ENCODE measurements around the gene PAX5.

Gene PAX5

DNA sequence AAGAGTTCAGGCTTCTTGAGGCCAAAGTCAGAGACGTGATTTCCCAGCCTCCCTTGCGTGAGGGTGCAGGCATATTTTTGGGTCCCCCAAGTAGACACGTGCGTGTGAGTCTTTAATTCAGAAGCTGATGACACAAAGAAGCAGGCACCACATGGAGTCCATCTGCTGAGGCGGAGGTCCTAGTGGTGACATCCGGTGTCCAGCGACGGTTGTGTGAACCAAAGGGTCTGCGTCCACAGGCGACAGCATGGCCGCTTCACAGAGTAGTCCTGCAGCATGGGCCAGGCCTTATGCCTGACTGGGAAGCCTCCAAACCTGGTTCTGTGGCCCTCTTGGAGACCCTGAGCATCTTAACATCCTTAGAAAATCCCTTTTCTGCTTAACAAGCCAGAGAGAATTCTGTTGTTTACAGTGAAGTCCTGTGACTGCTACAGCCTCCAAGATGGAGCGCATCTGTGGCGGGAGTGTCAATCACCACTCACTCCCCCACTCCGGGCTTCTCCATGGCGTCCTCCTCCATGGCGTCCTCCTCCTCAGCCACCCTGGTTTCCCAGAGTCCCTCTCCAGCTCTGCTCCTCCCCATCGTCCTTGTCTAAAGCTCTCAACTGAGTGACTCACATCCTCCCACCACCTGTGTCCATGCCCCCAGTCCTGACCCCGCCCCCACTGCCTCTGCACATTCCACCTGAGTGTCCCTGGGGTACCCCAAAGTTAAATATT is 133.8 kb downstream of the PAX5 start:
- no peak for DNase-seq

- DNase-seq, result no peak
Measured at GRCh38 chr9:36899406-36899805, 134.7 kb downstream of the PAX5 start.

GRCh38 chr9:36898431-36899020 is 135.5 kb downstream of the PAX5 start:
- no peak for DNase-seq

DNA sequence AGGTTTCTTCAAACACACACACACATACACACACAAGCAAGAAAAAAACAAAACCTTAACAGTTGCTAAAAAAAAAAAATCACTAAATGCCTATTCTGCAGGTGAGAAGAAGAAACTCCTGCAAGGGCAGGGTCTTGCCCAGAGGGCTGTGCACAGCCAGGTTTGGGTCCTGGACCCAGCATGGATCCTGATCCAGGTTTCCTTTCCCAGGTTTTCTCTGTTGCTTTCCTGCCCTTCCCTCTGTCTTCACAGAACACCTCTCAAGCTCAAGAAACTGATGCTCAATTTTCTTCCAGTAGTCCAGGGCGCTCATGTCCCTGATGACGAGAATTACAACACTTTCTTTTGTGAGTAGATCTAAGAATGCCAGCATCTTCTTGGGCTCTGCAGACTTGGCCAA is 136.6 kb downstream of the PAX5 start:
- no peak for DNase-seq

DNA sequence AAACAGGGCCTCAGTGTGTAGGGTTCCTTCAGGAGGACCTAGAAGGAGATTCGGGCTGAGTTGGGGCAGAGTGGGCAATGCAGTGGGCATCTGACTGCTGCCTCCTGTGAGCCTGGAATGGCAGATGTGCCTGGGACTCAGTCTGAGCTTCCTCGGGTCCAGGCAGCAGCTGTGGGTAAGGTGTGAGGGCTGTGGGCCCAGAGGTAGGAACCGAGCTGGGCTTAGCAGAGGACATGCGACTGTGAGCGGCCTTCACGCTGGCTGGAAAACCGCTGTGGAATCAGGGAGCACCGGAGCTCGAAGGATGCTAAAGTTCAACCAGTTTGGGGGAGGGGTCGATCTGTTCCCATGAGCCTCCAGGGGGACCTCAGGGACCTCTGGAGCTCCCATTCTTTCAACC is 137.0 kb downstream of the PAX5 start:
- no peak for DNase-seq

- no peak for DNase-seq
Measured at GRCh38 chr9:36896296-36896695, 137.8 kb downstream of the PAX5 start.

GRCh38 chr9:36895744-36896260 is 138.3 kb downstream of the PAX5 start:
- no peak for DNase-seq

- DNase-seq, result no peak
Measured at GRCh38 chr9:36894695-36895310, 139.3 kb downstream of the PAX5 start.

DNA sequence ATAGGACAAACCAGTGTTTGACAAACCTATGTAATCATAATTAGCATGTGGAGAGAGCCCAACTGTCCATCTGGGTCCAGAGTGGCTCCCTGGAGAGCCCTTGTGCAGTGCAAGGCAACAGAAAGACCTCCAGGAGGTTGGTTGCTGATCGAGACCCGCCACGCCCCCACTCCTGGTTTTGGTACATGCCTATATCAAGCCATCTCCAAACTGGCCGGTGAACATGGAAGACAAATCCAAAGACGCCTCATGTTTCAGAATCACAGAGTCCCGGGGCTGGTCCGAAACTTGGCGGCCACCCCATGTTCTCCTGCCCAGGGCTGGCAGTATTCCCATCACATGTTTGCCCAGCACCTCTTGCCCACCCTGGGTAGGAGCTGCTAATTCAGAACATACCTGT is 140.2 kb downstream of the PAX5 start:
- DNase-seq, result no peak

DNA sequence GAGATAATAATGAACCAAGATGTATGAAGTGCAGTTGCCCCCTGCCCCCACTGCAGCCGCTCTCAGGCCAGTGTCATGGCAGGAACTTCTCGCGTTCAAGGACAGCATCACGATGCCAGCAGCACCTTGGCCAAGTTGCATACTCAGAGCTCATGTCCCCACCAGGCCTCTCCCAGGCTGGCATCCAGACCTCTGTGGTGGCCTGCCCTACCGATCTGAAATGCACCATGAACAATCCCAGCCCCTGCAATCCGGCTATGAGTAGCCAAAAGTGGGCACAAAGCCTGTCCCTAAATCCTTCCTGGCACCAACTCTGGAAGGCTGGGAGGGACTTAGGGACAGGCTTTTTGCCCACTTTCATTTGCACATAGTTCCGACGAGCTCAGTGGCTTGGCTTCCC is 140.9 kb downstream of the PAX5 start:
- no peak for DNase-seq

DNA sequence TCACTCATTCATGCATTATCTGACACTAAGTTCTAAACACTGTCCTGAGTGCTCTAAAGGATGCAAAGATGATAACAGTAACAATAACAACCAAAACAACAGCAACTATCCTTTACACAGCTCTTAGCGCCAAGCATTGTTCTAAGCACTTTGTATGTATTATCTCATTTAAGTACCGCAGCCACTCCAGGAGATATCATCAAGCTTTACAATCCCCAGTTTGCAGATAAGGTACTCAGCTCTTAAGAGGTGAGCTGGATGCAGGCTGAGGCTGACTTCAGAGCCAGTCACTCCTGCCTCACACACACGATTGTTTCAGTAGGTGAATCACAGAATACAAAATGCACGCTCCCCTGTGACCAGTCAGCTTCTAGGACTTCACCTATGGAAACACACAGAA is 141.8 kb downstream of the PAX5 start:
- DNase-seq, result no peak

DNA sequence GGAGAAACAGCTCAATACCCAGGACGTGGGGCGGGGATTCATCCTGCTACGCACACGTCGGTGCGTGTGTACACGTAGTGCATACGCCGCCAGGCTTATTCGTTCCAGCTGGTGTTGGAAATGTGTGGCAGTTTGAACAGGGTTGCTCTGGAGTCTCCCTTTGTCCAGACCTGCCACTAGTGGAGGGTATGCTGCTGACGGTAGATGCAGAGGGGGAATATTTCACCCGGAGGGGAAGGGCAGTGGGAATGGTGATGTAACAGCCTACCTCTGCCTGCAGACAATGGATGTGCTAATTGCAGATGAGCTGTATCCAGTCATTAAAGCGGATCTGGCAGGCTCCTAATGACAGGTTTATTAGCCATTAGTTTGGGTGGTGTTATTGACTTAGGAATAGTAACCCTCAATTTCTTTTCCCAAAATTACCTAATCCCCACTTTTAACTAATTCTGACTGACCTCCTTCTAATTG is 142.7 kb downstream of the PAX5 start:
- no peak for DNase-seq

- no peak for DNase-seq
Measured at GRCh38 chr9:36889844-36890243, 144.2 kb downstream of the PAX5 start.

DNA sequence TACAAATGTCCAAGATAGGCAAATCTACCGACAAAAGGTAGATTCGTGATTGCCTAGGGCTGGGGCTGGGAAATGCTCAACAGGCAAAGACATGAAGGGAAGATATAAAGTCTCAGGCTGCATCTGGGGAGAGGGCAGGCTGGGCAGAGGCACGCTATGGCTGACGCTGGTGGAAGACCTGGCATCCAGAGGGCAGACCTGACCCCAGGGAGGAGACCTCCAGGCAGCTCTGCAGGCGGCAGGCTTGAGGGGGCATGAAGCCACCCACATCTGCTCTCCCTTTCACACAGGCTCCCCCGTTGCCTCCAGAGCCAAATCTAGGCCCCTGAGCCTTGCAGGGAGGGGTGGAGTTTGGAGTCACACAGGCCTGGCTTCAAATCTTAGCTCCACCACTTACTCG is 145.5 kb downstream of the PAX5 start:
- DNase-seq, result no peak

GRCh38 chr9:36884721-36885120 is 149.3 kb downstream of the PAX5 start:
- no peak for DNase-seq

DNA sequence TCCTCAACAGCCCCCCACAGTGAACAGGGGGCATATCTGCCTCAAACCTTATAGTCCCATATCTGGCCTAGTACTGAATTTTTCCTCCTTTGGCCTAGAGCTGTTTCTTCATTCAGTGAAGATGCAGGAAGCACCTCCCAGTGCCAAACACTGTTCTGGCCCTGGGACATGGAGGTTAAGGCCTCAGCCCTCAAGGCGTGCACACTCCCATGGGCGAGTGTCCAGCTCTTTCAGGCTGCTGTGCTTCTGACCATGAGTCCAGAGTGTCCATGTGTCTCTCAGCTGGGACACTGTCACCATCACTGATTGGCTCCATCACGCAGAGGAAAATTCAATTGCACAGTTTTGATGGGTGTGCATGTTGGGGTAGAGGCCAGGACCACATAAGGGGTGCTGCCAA is 151.5 kb downstream of the PAX5 start:
- no peak for DNase-seq

GRCh38 chr9:36881743-36882441 is 152.2 kb downstream of the PAX5 start:
- no peak for DNase-seq

GRCh38 chr9:36881316-36881715 is 152.8 kb downstream of the PAX5 start:
- DNase-seq, result no peak

GRCh38 chr9:36880075-36880474 is 154.0 kb downstream of the PAX5 start:
- DNase-seq, result no peak

DNA sequence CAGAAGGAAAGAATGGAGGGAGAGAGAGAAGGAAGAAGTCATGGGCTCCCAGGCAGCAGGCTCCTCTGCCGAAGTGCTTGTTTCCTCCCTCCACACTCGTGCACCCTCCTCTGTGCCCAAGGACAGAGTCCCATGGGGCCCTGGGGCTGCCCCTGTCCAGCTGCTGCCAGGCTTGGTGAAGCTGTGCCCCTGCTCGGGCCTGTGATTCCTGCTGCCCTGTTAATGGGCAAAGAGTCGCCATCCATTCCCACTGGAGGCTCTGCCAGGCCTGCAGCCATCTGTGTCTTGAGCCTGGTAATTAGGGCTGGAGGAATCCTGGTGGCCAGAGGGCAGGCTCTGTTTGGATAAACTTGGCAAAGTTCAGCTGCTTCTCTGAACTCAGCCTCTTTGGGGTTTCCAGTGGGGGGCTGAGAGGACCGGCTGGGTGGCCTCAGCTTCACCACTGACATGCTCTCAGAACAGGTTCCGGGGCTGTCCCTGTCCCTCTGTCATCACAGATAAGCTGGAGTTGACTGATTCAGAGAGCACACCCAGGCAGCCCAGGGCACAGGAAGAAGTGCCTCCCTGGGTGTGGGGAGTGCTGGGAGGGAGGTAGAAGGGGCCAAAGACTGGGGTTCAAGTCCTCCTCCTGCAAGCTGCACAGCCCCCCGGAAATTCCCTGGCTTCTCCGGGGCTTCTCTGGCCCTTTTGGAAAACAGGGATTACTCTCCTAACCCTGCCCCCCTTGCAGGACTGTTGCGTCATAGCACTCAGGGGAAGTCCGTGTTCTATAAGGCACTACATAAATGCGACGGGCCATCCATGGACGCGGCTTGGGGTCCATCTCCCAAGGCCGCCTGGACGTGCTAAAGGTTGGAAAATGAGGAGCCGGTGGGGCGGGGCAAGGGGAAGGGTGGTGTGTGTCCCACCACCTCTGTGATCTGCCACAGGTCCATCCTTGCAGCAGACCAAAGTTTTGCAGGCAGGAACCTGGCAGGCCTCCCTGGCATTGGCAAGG is 154.8 kb downstream of the PAX5 start:
- DNase-seq, result no peak

- no peak for DNase-seq
Measured at GRCh38 chr9:36877239-36877638, 156.8 kb downstream of the PAX5 start.

DNA sequence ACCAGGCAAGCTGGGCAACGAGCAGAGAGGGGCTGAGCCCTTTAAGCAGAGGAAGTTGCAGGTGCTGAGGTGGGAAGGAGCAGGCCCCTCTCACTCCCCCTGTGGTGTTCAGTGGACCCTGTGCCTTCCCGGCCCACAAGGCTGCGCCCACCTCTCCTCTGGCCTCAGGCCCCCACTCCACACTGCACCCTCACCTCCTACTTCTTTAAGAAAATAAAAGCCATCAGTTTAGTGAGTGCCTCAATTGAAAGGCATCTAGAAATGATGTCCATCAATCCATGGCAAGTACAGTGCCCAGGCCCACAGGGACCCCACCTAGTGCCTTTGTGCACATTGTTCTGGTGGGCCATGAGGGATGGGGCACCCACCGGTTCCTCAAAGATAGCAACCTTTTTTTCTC is 158.0 kb downstream of the PAX5 start:
- no peak for DNase-seq
